Measurements from ENCODE around the gene MOB2.

Gene MOB2

DNA sequence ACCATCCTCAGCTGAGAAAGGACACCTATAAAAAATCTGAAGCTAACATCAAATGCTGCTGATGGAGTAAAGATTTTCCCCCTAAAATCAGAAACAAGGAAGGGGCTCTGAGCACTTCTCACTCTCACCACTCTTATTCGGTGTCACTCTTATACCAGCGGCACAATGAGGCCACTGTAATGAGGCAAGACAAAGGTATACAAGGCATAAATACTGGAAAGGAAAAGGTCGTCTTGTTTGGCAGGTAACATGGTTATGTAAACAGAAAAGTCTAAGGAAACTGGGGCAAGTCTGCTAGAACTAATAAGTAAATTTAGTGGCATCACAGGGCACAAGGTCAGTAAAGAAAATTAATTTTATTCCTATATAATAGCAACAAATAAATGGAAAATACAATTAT lies 8.1 kb upstream of the MOB2 start:
- TF ChIP-seq, protein P1, sequence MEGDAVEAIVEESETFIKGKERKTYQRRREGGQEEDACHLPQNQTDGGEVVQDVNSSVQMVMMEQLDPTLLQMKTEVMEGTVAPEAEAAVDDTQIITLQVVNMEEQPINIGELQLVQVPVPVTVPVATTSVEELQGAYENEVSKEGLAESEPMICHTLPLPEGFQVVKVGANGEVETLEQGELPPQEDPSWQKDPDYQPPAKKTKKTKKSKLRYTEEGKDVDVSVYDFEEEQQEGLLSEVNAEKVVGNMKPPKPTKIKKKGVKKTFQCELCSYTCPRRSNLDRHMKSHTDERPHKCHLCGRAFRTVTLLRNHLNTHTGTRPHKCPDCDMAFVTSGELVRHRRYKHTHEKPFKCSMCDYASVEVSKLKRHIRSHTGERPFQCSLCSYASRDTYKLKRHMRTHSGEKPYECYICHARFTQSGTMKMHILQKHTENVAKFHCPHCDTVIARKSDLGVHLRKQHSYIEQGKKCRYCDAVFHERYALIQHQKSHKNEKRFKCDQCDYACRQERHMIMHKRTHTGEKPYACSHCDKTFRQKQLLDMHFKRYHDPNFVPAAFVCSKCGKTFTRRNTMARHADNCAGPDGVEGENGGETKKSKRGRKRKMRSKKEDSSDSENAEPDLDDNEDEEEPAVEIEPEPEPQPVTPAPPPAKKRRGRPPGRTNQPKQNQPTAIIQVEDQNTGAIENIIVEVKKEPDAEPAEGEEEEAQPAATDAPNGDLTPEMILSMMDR (IDR thresholded peaks at IDR 0.05; ENCODE audit: unreplicated experiment in 3 of 3), result no peak
- Mint-ChIP-seq H3K9me3 (peaks cover 16% of the 10 kb centered on the region), H3K36me3 (ENCODE audit: low read depth) (peaks cover 30% of the 10 kb centered on the region), H3K4me1 (no peaks in the 10 kb centered on the region), H3K27me3 (ENCODE audit: low read depth) (no peaks in the 10 kb centered on the region), H3K4me3 (no peak overlapping the region), H3K27ac (no peak overlapping the region)

- Mint-ChIP-seq H3K4me1 (peaks cover 5% of the 10 kb centered on the region), H3K9me3 (peaks cover 16% of the 10 kb centered on the region), H3K4me3 (no peak overlapping the region), H3K27ac (no peak overlapping the region), H3K27me3 (ENCODE audit: low read depth) (no peaks in the 10 kb centered on the region), H3K36me3 (ENCODE audit: low read depth) (peaks cover 26% of the 10 kb centered on the region)
- TF ChIP-seq, protein P1 (IDR thresholded peaks at IDR 0.05; ENCODE audit: unreplicated experiment in 3 of 3), result no peak
These were observed 7.2 kb upstream of the MOB2 start for GRCh38 chr11:1493650-1494244.

- H3K9me3 Mint-ChIP-seq, result peaks cover 16% of the 10 kb centered on the region
- peaks cover 17% of the 10 kb centered on the region for H3K36me3 Mint-ChIP-seq (ENCODE audit: low read depth)
- H3K27ac Mint-ChIP-seq, result no peak overlapping the region
- no peaks in the 10 kb centered on the region for H3K27me3 Mint-ChIP-seq (ENCODE audit: low read depth)
- TF ChIP-seq, protein P1 (IDR thresholded peaks at IDR 0.05; ENCODE audit: unreplicated experiment in 3 of 3), result no peak
- peaks cover 5% of the 10 kb centered on the region for H3K4me1 Mint-ChIP-seq
- H3K4me3 Mint-ChIP-seq, result no peak overlapping the region
These were observed 4.8 kb upstream of the MOB2 start for GRCh38 chr11:1491379-1491778.

- peaks cover 5% of the 10 kb centered on the region for H3K4me1 Mint-ChIP-seq
- peaks cover 13% of the 10 kb centered on the region for H3K36me3 Mint-ChIP-seq (ENCODE audit: low read depth)
- TF ChIP-seq, protein P1 (IDR thresholded peaks at IDR 0.05; ENCODE audit: unreplicated experiment in 3 of 3), result no peak
- no peaks in the 10 kb centered on the region for H3K27me3 Mint-ChIP-seq (ENCODE audit: low read depth)
- peaks cover 10% of the 10 kb centered on the region for H3K9me3 Mint-ChIP-seq
- H3K27ac Mint-ChIP-seq, result no peak overlapping the region
- H3K4me3 Mint-ChIP-seq, result no peak overlapping the region
These were observed 4.1 kb upstream of the MOB2 start for GRCh38 chr11:1490651-1491050.

GRCh38 chr11:1488575-1489180 lies 2.1 kb upstream of the MOB2 start:
- H3K36me3 Mint-ChIP-seq (ENCODE audit: low read depth), result peaks cover 3% of the 10 kb centered on the region
- no peak overlapping the region for H3K4me3 Mint-ChIP-seq
- peaks cover 3% of the 10 kb centered on the region for H3K9me3 Mint-ChIP-seq
- H3K4me1 Mint-ChIP-seq, result peaks cover 5% of the 10 kb centered on the region
- no peak overlapping the region for H3K27ac Mint-ChIP-seq
- H3K27me3 Mint-ChIP-seq (ENCODE audit: low read depth), result no peaks in the 10 kb centered on the region
- TF ChIP-seq, protein P1 (IDR thresholded peaks at IDR 0.05; ENCODE audit: unreplicated experiment in 3 of 3), result no peak
